MM.1S (cell line): ENCODE results near the gene ARID1A.

Source experiments
- EZH2 ChIP-seq: fragments of 300-600 bp; sonication (generic); optimal IDR thresholded peaks from 2 replicates; pipeline ENCODE3; 2017; ENCODE audit warnings: low read depth, mild to moderate bottlenecking, antibody characterized with exemption, low read length, mixed read lengths
- TF ChIP-seq, protein P1 (sequence below): fragments of 300-600 bp; sonication (generic); IDR thresholded peaks from 2 replicates; pipeline ENCODE4 v1.5.1; 2016; ENCODE audit warnings: antibody characterized with exemption, low read length, mixed read lengths

DNA sequence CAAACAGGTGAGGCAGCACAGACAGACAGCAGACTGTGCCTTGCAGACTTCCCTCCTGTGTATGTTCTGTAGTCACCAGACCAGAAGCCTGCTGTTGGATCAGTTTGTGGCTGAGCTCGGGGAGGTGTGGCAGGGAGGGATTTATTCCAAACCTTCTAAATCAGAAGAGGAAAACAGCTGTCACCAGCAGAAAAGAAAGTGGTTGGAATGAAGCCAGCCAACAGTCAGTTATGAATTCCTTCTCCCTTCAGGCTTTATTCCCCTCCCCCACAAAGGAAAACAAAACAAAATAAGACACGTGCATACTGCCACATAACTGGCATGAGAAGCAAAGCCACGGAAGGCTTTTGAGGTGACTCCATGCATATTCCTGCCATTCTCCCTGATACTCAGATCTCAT, 72.9 kb downstream of the ARID1A start:
- TF ChIP-seq, protein P1, sequence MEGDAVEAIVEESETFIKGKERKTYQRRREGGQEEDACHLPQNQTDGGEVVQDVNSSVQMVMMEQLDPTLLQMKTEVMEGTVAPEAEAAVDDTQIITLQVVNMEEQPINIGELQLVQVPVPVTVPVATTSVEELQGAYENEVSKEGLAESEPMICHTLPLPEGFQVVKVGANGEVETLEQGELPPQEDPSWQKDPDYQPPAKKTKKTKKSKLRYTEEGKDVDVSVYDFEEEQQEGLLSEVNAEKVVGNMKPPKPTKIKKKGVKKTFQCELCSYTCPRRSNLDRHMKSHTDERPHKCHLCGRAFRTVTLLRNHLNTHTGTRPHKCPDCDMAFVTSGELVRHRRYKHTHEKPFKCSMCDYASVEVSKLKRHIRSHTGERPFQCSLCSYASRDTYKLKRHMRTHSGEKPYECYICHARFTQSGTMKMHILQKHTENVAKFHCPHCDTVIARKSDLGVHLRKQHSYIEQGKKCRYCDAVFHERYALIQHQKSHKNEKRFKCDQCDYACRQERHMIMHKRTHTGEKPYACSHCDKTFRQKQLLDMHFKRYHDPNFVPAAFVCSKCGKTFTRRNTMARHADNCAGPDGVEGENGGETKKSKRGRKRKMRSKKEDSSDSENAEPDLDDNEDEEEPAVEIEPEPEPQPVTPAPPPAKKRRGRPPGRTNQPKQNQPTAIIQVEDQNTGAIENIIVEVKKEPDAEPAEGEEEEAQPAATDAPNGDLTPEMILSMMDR, result no peak
- no peak for TF ChIP-seq EZH2
